Measurements from ENCODE around the gene C14orf93.

DNA sequence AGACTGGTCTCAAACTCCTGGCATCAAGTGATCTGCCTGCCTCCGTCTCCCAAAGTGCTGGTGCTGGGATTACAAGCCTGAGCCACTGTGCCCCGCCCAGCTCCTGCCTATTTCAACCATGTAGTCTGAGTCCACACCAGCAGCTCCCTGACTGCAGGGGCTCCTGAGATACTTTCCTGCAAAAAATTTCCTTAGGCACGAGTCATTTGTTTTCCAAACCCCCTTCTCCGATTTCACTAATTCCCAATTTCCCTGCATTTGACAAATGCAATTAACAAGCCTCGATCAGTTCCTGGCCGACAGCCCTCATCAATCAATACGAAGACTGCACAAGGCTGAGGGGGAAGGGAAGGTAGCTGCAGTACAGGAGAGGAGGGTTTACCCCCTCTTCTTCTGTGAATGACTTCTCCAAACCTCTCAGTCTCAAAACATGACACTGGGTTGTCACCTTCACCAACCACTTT is 14.7 kb upstream of the C14orf93 start:
- TF ChIP-seq TAF1 (IDR thresholded peaks at IDR 0.05; ENCODE audit: borderline replicate concordance, insufficient read depth, low read length) (no peak), SIN3A (IDR thresholded peaks at IDR 0.05; ENCODE audit: borderline replicate concordance, insufficient read depth, low read length) (no peak), POLR2AphosphoS5 (IDR thresholded peaks at IDR 0.05; ENCODE audit: low read depth, low read length) (no peak)

All from PFSK-1 (cell line).